ENCODE results near the gene CLBA1.

DNA sequence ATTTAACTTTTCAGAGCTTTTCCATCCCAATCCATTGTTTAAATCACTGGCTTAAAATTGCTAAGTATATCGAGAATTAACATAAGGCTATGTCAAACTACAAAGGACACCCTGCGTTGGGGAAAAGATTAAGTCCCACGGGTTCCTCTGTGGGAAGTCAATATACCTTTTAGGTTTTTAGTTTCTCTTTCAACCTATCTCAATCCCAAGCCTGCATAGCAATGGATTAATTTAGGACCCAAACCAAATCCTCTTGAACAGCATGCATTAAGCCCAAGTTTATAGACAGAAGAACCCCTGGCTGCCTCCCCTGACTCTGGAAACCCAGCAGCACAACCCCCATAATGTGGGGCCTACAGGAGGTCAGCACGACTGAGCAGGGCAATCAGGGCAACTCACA, 29.0 kb downstream of the CLBA1 start:
- TF ChIP-seq, protein P1, sequence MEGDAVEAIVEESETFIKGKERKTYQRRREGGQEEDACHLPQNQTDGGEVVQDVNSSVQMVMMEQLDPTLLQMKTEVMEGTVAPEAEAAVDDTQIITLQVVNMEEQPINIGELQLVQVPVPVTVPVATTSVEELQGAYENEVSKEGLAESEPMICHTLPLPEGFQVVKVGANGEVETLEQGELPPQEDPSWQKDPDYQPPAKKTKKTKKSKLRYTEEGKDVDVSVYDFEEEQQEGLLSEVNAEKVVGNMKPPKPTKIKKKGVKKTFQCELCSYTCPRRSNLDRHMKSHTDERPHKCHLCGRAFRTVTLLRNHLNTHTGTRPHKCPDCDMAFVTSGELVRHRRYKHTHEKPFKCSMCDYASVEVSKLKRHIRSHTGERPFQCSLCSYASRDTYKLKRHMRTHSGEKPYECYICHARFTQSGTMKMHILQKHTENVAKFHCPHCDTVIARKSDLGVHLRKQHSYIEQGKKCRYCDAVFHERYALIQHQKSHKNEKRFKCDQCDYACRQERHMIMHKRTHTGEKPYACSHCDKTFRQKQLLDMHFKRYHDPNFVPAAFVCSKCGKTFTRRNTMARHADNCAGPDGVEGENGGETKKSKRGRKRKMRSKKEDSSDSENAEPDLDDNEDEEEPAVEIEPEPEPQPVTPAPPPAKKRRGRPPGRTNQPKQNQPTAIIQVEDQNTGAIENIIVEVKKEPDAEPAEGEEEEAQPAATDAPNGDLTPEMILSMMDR (IDR thresholded peaks at IDR 0.05): no peak
- TF ChIP-seq POLR2A (IDR thresholded peaks at IDR 0.05): no peak
